ENCODE data around the gene TGFA.
"Not testable (repeated sequence)": the region's sequence is repeated elsewhere in the genome, so short reads cannot be mapped to it uniquely, and the experiment has no call there.

TGFA gene

GRCh38 chr2:70496819-70497218 lies 56.8 kb downstream of the TGFA start:
- no peak for DNase-seq

DNA sequence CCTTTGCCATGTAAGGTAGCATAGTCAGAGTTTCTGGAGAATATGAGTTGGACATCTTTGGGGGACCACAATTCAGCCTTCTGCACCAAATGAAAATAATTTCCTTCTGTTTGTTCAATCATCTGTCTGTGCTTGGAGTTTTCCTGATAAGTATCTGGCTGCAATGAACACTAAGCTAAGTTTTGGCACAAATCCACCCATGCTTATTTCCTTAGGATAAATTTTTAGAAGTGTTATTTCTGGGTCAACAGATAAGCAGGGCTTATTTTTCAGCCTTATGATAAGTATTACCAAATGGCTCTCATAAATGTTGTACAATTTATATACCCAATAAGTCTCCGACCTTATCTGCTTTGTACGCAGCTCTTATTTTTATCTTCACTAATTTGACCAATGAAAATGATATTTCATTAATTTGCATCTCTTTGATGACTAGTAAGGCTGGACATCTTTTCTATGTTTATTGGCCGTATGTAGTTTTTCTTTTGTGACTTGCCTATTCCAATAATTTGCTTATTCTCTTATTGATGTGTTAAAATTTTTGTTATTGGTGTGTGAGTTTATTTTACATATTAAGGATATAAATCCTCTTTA lies 59.2 kb downstream of the TGFA start:
- no peak for DNase-seq

- DNase-seq, result no peak
Measured at GRCh38 chr2:70490381-70490780, 63.2 kb downstream of the TGFA start.

DNA sequence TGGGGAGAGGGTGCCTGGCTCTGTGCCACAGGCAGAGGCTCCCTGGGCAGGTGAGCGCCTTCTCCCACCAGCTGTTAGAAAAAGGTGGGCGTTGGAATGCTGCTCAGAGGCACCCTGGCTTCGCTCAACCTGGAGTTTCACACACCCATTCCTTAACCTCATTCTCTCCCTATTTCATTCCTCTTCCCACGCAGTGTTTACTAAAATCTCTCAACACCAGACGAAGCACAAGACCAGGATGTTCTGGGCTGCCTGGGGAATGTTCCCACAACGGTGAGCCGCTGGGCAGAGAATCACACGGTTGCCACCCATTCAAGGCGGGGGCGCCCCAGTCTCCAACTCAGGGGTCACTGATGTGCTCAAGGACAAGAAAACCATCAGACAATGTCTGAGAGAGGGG lies 64.5 kb downstream of the TGFA start:
- DNase-seq, result no peak

DNA sequence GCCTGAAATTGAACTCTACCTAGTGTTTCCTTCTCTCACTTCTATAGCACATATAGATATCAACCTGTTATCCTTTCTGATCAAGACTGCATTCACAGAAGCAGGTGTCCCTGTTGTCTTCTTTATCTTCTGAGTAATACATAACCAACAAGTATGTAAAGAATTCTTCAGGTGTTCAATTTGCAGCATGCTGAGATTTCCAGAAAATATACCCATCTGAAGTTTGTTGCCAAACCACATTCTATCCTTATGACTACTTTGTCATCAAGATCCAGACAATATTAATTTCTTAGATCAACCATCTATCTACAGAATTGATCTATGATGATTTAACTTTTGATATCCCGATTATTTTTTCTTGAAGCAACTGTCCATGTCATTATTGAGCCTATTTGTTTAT lies 69.5 kb downstream of the TGFA start:
- no peak for DNase-seq

- DNase-seq, result no peak
Measured at GRCh38 chr2:70482401-70482800, 71.2 kb downstream of the TGFA start.

DNA sequence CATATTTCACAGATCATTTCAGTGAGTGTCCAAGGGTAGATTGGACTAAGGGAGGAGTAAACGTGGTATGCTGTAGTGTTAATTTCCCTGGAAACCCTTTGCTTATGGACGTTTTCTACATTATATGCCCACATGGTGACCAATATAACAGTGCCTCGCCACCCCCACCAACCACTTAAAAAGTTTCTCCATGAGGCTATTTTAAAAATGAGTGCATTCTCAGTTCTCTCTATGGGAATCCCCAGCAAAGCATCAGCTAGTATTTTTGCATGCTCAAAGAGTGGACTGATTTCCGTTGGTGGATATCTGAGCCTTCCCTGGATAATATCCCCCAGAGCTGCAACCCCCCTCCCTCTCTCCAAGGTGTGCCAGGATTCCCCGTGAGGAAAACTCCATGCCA lies 73.2 kb downstream of the TGFA start:
- DNase-seq, result no peak

DNA sequence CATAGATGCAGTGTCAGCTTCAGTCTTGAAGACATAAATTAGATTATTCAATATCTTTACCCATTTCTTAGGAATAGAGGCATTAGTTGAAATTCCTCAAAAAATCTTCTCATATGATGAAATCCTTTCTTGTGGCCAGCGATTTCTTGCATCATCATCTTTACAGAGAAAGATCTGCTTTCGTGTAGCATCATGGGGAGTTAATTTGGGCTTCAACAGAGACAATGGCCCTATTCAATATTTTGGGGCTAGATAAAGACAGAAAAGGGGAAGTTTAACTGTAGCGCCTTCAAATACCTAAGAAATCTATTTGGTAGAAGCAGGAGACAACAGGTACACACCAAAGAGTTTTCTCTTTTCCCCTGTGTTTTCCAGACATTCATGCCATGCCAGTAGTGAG lies 73.8 kb downstream of the TGFA start:
- no peak for DNase-seq

DNA sequence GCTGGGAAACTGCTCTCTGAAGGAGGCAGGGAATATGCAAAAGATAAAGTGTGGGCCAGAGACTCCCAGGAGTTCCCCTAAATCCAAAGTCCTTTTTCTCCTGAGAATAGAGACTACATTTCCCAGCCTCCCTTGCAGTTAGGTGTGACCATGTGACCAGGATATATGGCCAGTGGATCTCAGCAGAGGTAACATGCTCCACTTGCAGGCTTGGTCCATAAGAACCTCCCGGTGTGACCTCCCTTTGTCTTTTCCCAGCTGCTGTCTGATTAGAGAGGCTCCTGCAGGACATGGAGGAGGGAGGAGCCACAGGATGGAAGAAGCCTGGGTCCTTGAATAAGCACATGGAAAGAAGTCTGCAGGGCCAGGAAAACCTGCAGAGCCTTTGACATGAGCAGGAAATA lies 76.2 kb downstream of the TGFA start:
- no peak for DNase-seq

DNA sequence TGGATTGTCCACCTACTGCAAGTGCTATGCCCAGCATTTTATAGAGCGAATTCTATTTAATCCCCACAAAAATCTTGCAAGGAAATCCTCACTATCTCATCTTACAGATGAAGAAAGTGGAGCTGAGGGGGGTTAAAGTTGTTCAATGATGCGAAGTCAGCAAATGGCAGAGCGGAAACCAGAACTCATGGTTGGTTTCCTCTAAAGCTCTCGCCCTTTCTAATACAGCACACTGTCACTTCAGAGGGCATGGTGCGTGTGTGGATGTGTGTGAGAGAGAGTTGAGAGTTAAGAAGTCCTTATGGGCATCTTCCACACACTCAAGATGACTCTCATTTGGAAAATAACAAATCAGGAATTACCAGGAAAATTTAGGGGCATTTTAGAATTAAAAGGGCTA lies 78.4 kb downstream of the TGFA start:
- no peak for DNase-seq

- DNase-seq, result no peak
Measured at GRCh38 chr2:70474256-70474848, 79.3 kb downstream of the TGFA start.

- no peak for DNase-seq
Measured at GRCh38 chr2:70473101-70473722, 80.4 kb downstream of the TGFA start.

- no peak for DNase-seq
Measured at GRCh38 chr2:70472221-70472890, 81.3 kb downstream of the TGFA start.

GRCh38 chr2:70471129-70471528 lies 82.5 kb downstream of the TGFA start:
- DNase-seq, result no peak

GRCh38 chr2:70469961-70470360 lies 83.7 kb downstream of the TGFA start:
- DNase-seq, result no peak

DNA sequence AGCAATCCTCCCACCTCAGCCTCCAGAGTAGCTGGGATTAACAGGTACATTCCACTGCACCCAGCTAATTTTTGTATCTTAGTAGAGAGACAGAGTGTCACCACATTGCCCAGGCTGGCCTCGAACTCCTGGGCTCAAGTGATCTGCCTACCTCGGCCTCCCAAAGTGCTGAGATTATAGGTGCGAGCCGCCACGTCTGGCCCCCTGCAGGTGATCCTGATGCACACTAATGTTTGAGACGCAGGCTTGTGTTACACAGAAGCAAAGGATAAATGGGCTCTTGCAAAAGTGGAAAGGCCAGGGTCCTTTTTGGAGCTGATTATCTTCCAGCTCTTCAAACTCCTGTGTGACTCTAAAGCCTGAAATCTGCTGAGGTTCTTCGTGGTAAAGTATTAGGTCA lies 84.2 kb downstream of the TGFA start:
- no peak for DNase-seq

GRCh38 chr2:70468878-70469277 lies 84.7 kb downstream of the TGFA start:
- DNase-seq, result no peak

GRCh38 chr2:70467831-70468779 lies 85.5 kb downstream of the TGFA start:
- no peak for DNase-seq

DNA sequence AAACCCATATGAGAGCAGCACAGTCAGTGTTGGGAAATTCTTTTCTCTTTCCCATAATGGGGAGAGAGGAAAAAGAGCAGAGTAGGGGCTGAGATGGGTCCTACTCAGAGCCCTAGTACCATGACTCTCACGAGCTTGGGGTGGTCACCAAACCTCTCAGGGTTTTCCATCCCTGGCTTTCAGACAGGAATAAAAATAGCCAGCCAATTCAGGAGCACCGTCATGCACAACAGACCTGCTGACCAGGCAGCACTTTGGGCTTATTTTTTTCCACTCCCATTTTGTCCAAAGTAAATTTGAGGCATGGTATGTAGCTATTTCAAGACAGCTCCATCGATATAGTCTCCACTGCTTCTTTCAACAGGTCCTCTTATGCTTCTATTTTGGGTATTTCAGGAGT lies 86.4 kb downstream of the TGFA start:
- no peak for DNase-seq

DNA sequence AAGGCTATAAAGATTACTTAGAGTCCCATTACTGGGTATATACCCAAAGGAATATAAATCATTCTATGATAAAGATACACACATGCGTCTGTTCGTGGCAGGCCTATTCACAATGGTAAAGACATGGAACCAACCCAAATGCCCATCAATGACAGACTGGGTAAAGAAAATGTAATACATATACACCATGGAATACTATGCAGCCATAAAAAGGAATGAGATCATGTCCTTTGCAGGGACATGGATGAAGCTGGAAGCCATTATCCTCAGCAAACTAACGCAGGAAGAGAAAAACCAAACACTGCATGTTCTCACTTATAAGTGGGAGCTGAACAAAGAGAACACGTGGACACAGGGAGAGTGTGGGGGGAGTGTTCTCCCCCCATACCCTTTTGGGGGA lies 87.0 kb downstream of the TGFA start:
- not testable (repeated sequence) for DNase-seq

DNA sequence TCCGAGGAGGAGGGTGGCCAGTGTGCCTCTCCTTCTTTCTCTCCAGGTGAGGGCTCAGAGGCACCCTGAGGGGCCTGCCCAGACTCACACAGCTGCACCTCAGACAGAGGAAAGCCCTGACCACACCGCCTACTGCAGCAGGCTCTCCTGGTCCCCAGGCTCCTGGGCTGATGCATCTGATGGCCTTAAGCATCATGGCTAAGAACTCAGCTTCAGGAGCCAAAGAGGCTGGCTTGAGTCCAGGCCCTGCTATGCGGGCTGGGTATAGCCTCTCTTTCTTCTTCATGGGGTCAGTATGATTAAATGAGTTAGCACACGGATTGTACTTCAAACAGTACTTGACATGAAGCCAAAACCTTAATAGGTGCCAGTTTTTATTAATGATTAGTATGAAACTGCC lies 89.6 kb downstream of the TGFA start:
- DNase-seq, result no peak

DNA sequence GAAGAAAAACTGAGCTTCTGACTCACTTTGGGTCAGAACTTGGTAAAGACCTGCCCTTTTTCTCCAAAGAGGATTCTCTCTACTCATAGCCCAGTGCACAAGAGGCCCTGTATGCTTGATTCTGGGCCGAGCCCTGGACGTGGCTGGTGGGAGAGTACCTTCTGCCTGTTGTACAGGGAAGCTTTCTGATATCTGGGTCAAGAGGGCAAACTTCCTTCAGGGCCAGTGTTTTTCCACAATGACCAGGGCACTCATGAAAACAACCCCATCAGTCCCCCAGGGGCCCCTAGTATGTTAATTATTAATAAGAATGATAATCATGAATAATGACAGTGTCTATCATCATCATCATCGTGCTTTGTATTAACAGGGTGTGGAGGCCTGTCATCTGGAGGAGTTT lies 90.0 kb downstream of the TGFA start:
- DNase-seq, result no peak

Data from NCI-H1694 (cell line).